Endodermal cell (in vitro differentiated cells): ENCODE data around the gene CLSTN2. TPM values are rescaled to one million over a fixed set of nuclear protein-coding genes. Genes with fewer than 3 reads are reported as not detected.

ENCODE experiments used
- DNase-seq: peaks from one replicate; pipeline ENCODE4 v3.0.0-alpha.2; 2017
- H3K27ac ChIP-seq: 2 replicates; pipeline ENCODE4 v1.5.1; 2013; ENCODE audit warnings: mild to moderate bottlenecking, low read depth, low read length, moderate library complexity
- H3K27me3 ChIP-seq: 2 replicates; pipeline ENCODE4 v1.6.1; 2013; ENCODE audit warnings: mild to moderate bottlenecking, low read length, moderate library complexity; ENCODE audit not compliant: insufficient read depth, control insufficient read depth, poor library complexity, severe bottlenecking
- H3K36me3 ChIP-seq: 2 replicates; pipeline ENCODE4 v1.7.0; 2013; ENCODE audit warnings: mild to moderate bottlenecking, low read length, moderate library complexity; ENCODE audit not compliant: control insufficient read depth, insufficient read depth
- H3K4me1 ChIP-seq: one replicate; pipeline ENCODE4 v1.7.0; 2013; ENCODE audit warnings: low read length; ENCODE audit not compliant: control insufficient read depth, insufficient read depth
- H3K4me3 ChIP-seq: 2 replicates; pipeline ENCODE4 v1.5.1; 2013; ENCODE audit warnings: mild to moderate bottlenecking, low read length, moderate library complexity
- H3K9ac ChIP-seq: 2 replicates; pipeline ENCODE4 v1.6.1; 2013; ENCODE audit warnings: mild to moderate bottlenecking, low read length, moderate library complexity; ENCODE audit not compliant: poor library complexity, severe bottlenecking; ENCODE audit errors: extremely low read depth
- H3K9me3 ChIP-seq: 2 replicates; pipeline ENCODE4 v1.6.1; 2013; ENCODE audit warnings: mild to moderate bottlenecking, low read length, moderate library complexity; ENCODE audit not compliant: control insufficient read depth
- H3K27ac Mint-ChIP-seq: 2 replicates; pipeline ENCODE4 v1.8.0; 2020; ENCODE audit warnings: mixed read lengths
- H3K27me3 Mint-ChIP-seq: 2 replicates; pipeline ENCODE4 v1.8.0; 2021; ENCODE audit warnings: mild to moderate bottlenecking, mixed read lengths; ENCODE audit not compliant: insufficient read depth
- H3K36me3 Mint-ChIP-seq: 2 replicates; pipeline ENCODE4 v1.8.0; 2020; ENCODE audit warnings: low read depth, mixed read lengths
- H3K4me1 Mint-ChIP-seq: 2 replicates; pipeline ENCODE4 v1.8.0; 2020; ENCODE audit warnings: mixed read lengths
- H3K4me3 Mint-ChIP-seq: 2 replicates; pipeline ENCODE4 v1.8.0; 2020; ENCODE audit warnings: mild to moderate bottlenecking, moderate library complexity, mixed read lengths
- H3K9me3 Mint-ChIP-seq: 2 replicates; pipeline ENCODE4 v1.8.0; 2020; ENCODE audit warnings: mild to moderate bottlenecking, mixed read lengths
- WGBS, 2 experiments: methylation state at CpG; one replicate each; pipeline versions ENCODE4 v1.1.5 to v1.1.7; 2013; ENCODE audit warnings: missing lambda C conversion rate in 2 of 2, mixed read lengths in 1 of 2; ENCODE audit not compliant: insufficient coverage in 1 of 2, insufficient read length in 1 of 2; 5-methylcytosine and 5-hydroxymethylcytosine counted together
- total RNA-seq, 2 donors: library from RNA; stranded (reverse); fragmentation: NEBNext Ultra II Directional in 1 of 2; extraction: Animal tissue kit (Norgen Biotek cat#: 25700) in 1 of 2; gene quantifications; 2 replicates in 1 of 2; 3 replicates in 1 of 2; pipeline ENCODE4 v1.2.1, GENCODE V29; 2021
- TF ChIP-seq, protein P1 (sequence below): fragments of 200-600 bp; sonication (generic); conservative IDR thresholded peaks from 2 replicates; pipeline ENCODE4 v1.5.0; 2021; ENCODE audit warnings: antibody characterized with exemption, mild to moderate bottlenecking

CLSTN2 gene
- total RNA-seq, 2 donors from 2014 or later, result 0.13 to 0.42 TPM

- H3K4me3 ChIP-seq, result no peak overlapping the region
- no peak overlapping the region for H3K9ac ChIP-seq
- DNase-seq, result no peak
- Mint-ChIP-seq H3K27me3 (peaks cover 11% of the 10 kb centered on the region), H3K9me3 (no peaks in the 10 kb centered on the region), H3K4me3 (no peak overlapping the region), H3K27ac (no peak overlapping the region), H3K4me1 (no peaks in the 10 kb centered on the region), H3K36me3 (no peaks in the 10 kb centered on the region)
- H3K9me3 ChIP-seq, result no peaks in the 10 kb centered on the region
- H3K4me1 ChIP-seq, result no peaks in the 10 kb centered on the region
- WGBS, 2 experiments, result 82 to 83% methylated on average over 4 of the region's 4 CpGs
- peaks cover 10% of the 10 kb centered on the region for H3K27me3 ChIP-seq
- H3K36me3 ChIP-seq, result no peaks in the 10 kb centered on the region
- TF ChIP-seq, protein P1, sequence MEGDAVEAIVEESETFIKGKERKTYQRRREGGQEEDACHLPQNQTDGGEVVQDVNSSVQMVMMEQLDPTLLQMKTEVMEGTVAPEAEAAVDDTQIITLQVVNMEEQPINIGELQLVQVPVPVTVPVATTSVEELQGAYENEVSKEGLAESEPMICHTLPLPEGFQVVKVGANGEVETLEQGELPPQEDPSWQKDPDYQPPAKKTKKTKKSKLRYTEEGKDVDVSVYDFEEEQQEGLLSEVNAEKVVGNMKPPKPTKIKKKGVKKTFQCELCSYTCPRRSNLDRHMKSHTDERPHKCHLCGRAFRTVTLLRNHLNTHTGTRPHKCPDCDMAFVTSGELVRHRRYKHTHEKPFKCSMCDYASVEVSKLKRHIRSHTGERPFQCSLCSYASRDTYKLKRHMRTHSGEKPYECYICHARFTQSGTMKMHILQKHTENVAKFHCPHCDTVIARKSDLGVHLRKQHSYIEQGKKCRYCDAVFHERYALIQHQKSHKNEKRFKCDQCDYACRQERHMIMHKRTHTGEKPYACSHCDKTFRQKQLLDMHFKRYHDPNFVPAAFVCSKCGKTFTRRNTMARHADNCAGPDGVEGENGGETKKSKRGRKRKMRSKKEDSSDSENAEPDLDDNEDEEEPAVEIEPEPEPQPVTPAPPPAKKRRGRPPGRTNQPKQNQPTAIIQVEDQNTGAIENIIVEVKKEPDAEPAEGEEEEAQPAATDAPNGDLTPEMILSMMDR, result no peak
- H3K27ac ChIP-seq, result no peak overlapping the region
These were observed 22.9 kb downstream of the CLSTN2 start for GRCh38 chr3:139957844-139958243.

GRCh38 chr3:139969386-139969785 lies 34.4 kb downstream of the CLSTN2 start:
- TF ChIP-seq, protein P1, result no peak
- H3K27ac Mint-ChIP-seq, result no peak overlapping the region
- H3K4me3 Mint-ChIP-seq, result no peak overlapping the region
- Histone ChIP-seq H3K27me3 (peaks cover 24% of the 10 kb centered on the region), H3K4me3 (no peak overlapping the region), H3K9me3 (no peaks in the 10 kb centered on the region), H3K36me3 (no peaks in the 10 kb centered on the region), H3K27ac (no peak overlapping the region), H3K4me1 (no peaks in the 10 kb centered on the region), H3K9ac (no peak overlapping the region)
- H3K9me3 Mint-ChIP-seq, result no peaks in the 10 kb centered on the region
- WGBS, 2 experiments, result 86 to 90% methylated on average over 1 of the region's 1 CpG
- peaks cover 21% of the 10 kb centered on the region for H3K27me3 Mint-ChIP-seq
- H3K4me1 Mint-ChIP-seq, result no peaks in the 10 kb centered on the region
- DNase-seq, result no peak
- H3K36me3 Mint-ChIP-seq, result no peaks in the 10 kb centered on the region

DNA sequence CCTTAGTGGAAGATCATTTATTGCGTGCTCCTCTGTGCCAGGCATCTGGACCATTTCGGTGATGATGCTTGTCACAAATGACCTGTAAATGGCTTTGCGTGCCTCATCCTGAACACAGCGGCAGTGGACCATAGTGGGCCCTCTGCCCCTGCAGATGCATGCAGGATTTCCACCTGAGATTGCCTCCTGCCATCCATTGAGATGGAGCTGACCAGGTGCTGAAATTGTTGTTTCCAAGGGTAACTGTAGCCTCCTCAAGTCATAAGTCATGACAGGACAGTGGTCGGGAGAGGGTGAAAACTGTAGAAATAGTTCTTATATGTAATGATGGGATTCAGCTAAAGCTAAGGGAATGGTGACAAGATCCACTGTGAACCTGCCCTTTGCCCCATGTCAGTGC lies 35.5 kb downstream of the CLSTN2 start:
- WGBS, 2 experiments, result 86 to 89% methylated on average over 5 of the region's 5 CpGs
- H3K36me3 ChIP-seq, result no peaks in the 10 kb centered on the region
- no peak overlapping the region for H3K27ac Mint-ChIP-seq
- no peak overlapping the region for H3K4me3 Mint-ChIP-seq
- no peak overlapping the region for H3K27ac ChIP-seq
- no peaks in the 10 kb centered on the region for H3K9me3 ChIP-seq
- H3K4me3 ChIP-seq, result no peak overlapping the region
- peaks cover 24% of the 10 kb centered on the region for H3K27me3 ChIP-seq
- peak; percentile 64 for DNase-seq
- H3K36me3 Mint-ChIP-seq, result no peaks in the 10 kb centered on the region
- no peaks in the 10 kb centered on the region for H3K9me3 Mint-ChIP-seq
- H3K4me1 ChIP-seq, result no peaks in the 10 kb centered on the region
- no peak overlapping the region for H3K9ac ChIP-seq
- TF ChIP-seq, protein P1, result no peak
- no peaks in the 10 kb centered on the region for H3K4me1 Mint-ChIP-seq
- H3K27me3 Mint-ChIP-seq, result peaks cover 18% of the 10 kb centered on the region
